GM12891 (cell line): ENCODE results near the gene DALRD3.

ENCODE experiments used
- DNase-seq: peaks from one replicate; pipeline ENCODE4 v3.0.0; 2011; ENCODE audit warnings: low spot score; ENCODE audit not compliant: insufficient read length
- FAIRE-seq: peaks from 2 replicates; lab custom pipeline; 2011; peaks lifted over from hg19 to GRCh38; lab: Jason Lieb, UNC
- PAX5 ChIP-seq: IDR thresholded peaks from 2 replicates; pipeline ENCODE4 v1.6.1; 2011; ENCODE audit warnings: low read length, moderate library complexity, mild to moderate bottlenecking; ENCODE audit not compliant: insufficient read depth, severe bottlenecking
- POLR2A ChIP-seq: IDR thresholded peaks from 2 replicates; pipeline ENCODE4 v1.6.1; 2011; ENCODE audit warnings: low read depth, low read length, control low read depth
- POLR2AphosphoS5 ChIP-seq: IDR thresholded peaks from 2 replicates; pipeline ENCODE4 v1.6.1; 2011; ENCODE audit warnings: low read depth, low read length, control low read depth
- POU2F2 ChIP-seq: IDR thresholded peaks from 2 replicates; pipeline ENCODE4 v1.6.1; 2011; ENCODE audit warnings: low read depth, mild to moderate bottlenecking, control low read depth, low read length, moderate library complexity
- SPI1 ChIP-seq: IDR thresholded peaks from 2 replicates; pipeline ENCODE4 v1.6.1; 2011; ENCODE audit warnings: low read depth, low read length, control low read depth
- TAF1 ChIP-seq: IDR thresholded peaks from 2 replicates; pipeline ENCODE4 v1.6.1; 2011; ENCODE audit warnings: low read depth, low read length, control low read depth

The DALRD3 gene

GRCh38 chr3:49006408-49007067, 11.8 kb downstream of the DALRD3 start:
- DNase-seq = no peak
- TF ChIP-seq SPI1 (no peak), POLR2A (no peak), TAF1 (no peak), POLR2AphosphoS5 (no peak), PAX5 (no peak), POU2F2 (no peak)
- FAIRE-seq = no peak

- DNase-seq (no peak), FAIRE-seq (no peak)
- TF ChIP-seq PAX5 (no peak), POLR2AphosphoS5 (no peak), SPI1 (no peak), POU2F2 (no peak), TAF1 (no peak), POLR2A (no peak)
These were observed 12.4 kb downstream of the DALRD3 start for GRCh38 chr3:49005998-49006397.

- FAIRE-seq (no peak), DNase-seq (no peak)
- no peak for TF ChIP-seq POLR2A
- no peak for TF ChIP-seq POLR2AphosphoS5
- no peak for TF ChIP-seq PAX5
- no peak for TF ChIP-seq POU2F2
- no peak for TF ChIP-seq TAF1
- TF ChIP-seq SPI1 = no peak
These were observed 13.1 kb downstream of the DALRD3 start for GRCh38 chr3:49005303-49005680.

GRCh38 chr3:49004352-49005302, 13.8 kb downstream of the DALRD3 start:
- TF ChIP-seq TAF1 (no peak), POU2F2 (no peak), POLR2A (no peak), PAX5 (no peak), POLR2AphosphoS5 (no peak), SPI1 (no peak)
- no peak for DNase-seq
- no peak for FAIRE-seq

DNA sequence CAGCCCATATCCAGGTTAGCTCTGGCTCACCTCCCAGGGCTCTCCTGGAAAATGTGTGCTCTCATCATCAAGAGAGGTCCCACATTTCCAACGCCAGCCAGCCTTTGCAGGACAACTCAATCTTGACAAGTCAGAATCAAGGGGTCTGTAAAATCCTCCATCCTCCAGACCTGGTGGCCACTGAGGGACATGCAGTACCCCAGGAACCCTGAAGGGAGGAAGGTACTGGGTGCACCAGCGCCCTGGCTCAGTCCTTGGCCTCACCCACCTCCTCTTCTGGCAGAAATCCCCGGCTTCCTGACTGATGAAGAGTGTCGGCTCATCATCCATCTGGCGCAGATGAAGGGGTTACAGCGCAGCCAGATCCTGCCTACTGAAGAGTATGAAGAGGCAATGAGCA, 17.2 kb downstream of the DALRD3 start:
- FAIRE-seq (no peak), DNase-seq (no peak)
- TF ChIP-seq POLR2A = no peak

- FAIRE-seq = no peak
- no peak for DNase-seq
- TF ChIP-seq PAX5 (no peak), SPI1 (no peak), POLR2AphosphoS5 (0 out of 2 replicates have a peak, but pooled peaks have one; percentile 25)
These were observed 19.1 kb downstream of the DALRD3 start for GRCh38 chr3:48999085-48999858.

DNA sequence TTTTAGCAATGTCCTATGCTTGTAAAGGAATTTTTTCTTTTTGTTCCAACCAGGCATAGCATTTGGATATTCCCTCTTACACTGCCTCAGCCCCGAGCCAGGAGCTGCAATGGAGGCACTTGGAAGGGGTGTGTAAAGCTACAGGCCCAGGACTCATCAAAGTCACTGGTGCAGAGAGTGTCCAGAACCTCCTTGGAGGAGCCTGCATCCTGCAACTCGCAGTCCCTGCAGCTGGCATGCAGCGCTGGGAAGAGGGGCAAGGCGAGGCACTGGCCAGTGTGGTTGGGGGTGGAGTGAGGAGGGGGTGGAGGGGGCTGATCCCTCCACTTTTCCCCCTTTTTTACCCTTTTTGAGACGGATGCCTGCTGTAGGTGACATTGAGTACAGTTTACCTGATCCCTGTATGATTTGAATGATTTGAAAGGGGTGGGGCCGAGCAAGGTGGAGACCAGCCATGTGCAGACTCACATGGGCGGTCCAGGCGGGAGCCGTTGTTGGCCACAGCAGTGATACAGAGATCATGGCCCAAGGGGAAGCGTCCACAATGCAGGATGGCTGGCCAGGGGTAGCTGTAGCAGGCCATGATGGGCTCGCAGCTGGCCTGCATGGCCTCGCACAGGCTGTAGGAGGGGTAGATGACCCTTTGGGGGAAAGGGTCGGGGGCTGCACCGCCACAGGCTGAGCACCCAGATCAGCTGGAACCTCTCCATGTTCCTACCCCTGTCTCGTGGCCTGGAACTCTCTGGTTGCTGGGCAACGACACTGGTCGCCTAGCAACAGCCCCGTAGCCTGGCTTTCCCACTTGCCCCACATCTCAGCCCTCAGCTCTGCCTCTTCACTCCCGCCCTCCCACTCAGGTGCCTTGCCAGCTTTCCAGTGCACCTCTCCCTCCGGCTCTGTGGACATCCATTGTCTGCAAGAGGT, 20.4 kb downstream of the DALRD3 start:
- no peak for TF ChIP-seq POU2F2
- TF ChIP-seq POLR2A = no peak
- no peak for TF ChIP-seq SPI1
- TF ChIP-seq PAX5 = no peak
- no peak for TF ChIP-seq TAF1
- no peak for TF ChIP-seq POLR2AphosphoS5
- FAIRE-seq (no peak), DNase-seq (no peak)

GRCh38 chr3:48997102-48997635, 21.2 kb downstream of the DALRD3 start:
- FAIRE-seq = no peak
- no peak for DNase-seq
- TF ChIP-seq TAF1 (no peak), POLR2AphosphoS5 (no peak), SPI1 (no peak), PAX5 (no peak), POU2F2 (no peak), POLR2A (no peak)
